Psoas muscle (tissue), 8 donors: ENCODE measurements around the gene GFPT1. TPM values are rescaled to one million over a fixed set of nuclear protein-coding genes. Genes with fewer than 3 reads are reported as not detected.

Experiments used
- ATAC-seq, 4 donors: fragments of 200-7000 bp; cut with Tn5 transposase; one replicate each; pipeline ENCODE4 v1.9.1; 2020; ENCODE audit warnings: moderate library complexity in 3 of 4, mild to moderate bottlenecking in 2 of 4
- DNase-seq, 2 donors: peaks; one replicate each; pipeline ENCODE4 v3.0.0-alpha.2; 2020
- H3K27ac ChIP-seq: fragments of 200-600 bp; one replicate; pipeline ENCODE4 v1.8.0; 2022
- H3K27me3 ChIP-seq, 3 donors: fragments of 200-600 bp in 1 of 3; one replicate each; pipeline versions ENCODE4 v1.6.1 to v1.8.0; 2013 to 2022; ENCODE audit warnings: low read length in 2 of 3, mild to moderate bottlenecking in 2 of 3, moderate library complexity in 1 of 3; ENCODE audit not compliant: insufficient read depth in 3 of 3
- H3K36me3 ChIP-seq, 2 donors: fragments of 200-600 bp in 1 of 2; one replicate each; pipeline versions ENCODE4 v1.6.1 to v1.8.0; 2013 to 2022; ENCODE audit warnings: low read depth in 1 of 2, mild to moderate bottlenecking in 1 of 2, moderate library complexity in 1 of 2; ENCODE audit not compliant: insufficient read depth in 1 of 2
- H3K4me1 ChIP-seq: fragments of 200-600 bp; one replicate; pipeline ENCODE4 v1.8.0; 2022
- H3K4me3 ChIP-seq: fragments of 200-600 bp; one replicate; pipeline ENCODE4 v1.8.0; 2022; ENCODE audit warnings: mild to moderate bottlenecking
- H3K9me3 ChIP-seq: fragments of 200-600 bp; one replicate; pipeline ENCODE4 v1.8.0; 2022
- CTCF ChIP-seq: fragments of 200-600 bp; IDR thresholded peaks from one replicate; pipeline ENCODE4 v1.8.0; 2022; ENCODE audit warnings: antibody characterized with exemption
- WGBS, 3 donors: extraction: QIAGEN DNeasy Blood & Tissue Kit; methylation state at CpG; one replicate each; pipeline versions ENCODE4 v1.1.6 to v1.1.7; 2013; 5-methylcytosine and 5-hydroxymethylcytosine counted together
- intact Hi-C, 2 donors: fragments of 100-400 bp; cut with DNase I; formaldehyde crosslinking; loops; one replicate each; pipeline versions ENCODE4 v1.11.0 to v1.14.2; 2022
- polyA plus RNA-seq, 3 donors: library from polyadenylated mRNA; stranded (reverse); fragments of 200-250 nt; gene quantifications; one replicate each; pipeline ENCODE4 v1.2.3, GENCODE V29; 2013
- total RNA-seq, 4 donors: library from RNA; stranded (reverse); fragmentation: NEBNext Ultra II Directional in 2 of 4; extraction: Animal tissue kit (Norgen Biotek cat#: 25700) in 2 of 4; gene quantifications; one replicate each; pipeline versions ENCODE4 v1.2.1 to v1.2.4, GENCODE V29; 2021 to 2023
- donor health status: healthy with polysubstance abuse.
- donor health status: DM: no; HTN: no; CAD: no; lungs with moderate emphysema.
- donor health status: Bipolar disorder and iron deficiency.
- donor health status: healthy.
- donor health status: DM: yes; HTN: yes; CAD: no.
- donor health status: DM: no; HTN: no; CAD: no.
- donor health status: DM: no; HTN: no; CAD: no.
- donor health status: DM: yes; HTN: yes; CAD: no.

Gene GFPT1
- total and polyA plus RNA-seq, 7 donors, result 5.7 to 34.5 (median 19.8) TPM

GRCh38 chr2:69298862-69299261, 88.2 kb downstream of the GFPT1 start:
- H3K9me3 ChIP-seq, result peaks cover 2% of the 10 kb centered on the region
- no peaks in the 10 kb centered on the region for H3K4me1 ChIP-seq
- no peaks in the 10 kb centered on the region for H3K36me3 ChIP-seq
- no peak overlapping the region for H3K27ac ChIP-seq
- ATAC-seq, result no peak
- intact Hi-C loops, result no loop called here
- no peak for TF ChIP-seq CTCF
- DNase-seq, result no peak
- WGBS, 3 donors, result 40 to 59% (median 41%) methylated on average over 4 of the region's 4 CpGs
- H3K27me3 ChIP-seq, result no peaks in the 10 kb centered on the region
- no peak overlapping the region for H3K4me3 ChIP-seq

- Histone ChIP-seq H3K9me3 (no peaks in the 10 kb centered on the region), H3K27me3 (no peaks in the 10 kb centered on the region), H3K4me1 (no peaks in the 10 kb centered on the region), H3K36me3 (no peaks in the 10 kb centered on the region), H3K4me3 (no peak overlapping the region), H3K27ac (no peak overlapping the region)
- 68 to 86% (median 70%) methylated on average over 7 of the region's 7 CpGs for WGBS, 3 donors
- DNase-seq (no peak), ATAC-seq (peak in 3 of 4 donors; percentile 54 to 83 (median 83))
- TF ChIP-seq CTCF, result no peak
- intact Hi-C loops, result no loop called here
These were observed 88.8 kb downstream of the GFPT1 start for GRCh38 chr2:69298261-69298660.

- no peaks in the 10 kb centered on the region for H3K9me3 ChIP-seq
- DNase-seq (no peak), ATAC-seq (no peak)
- H3K27me3 ChIP-seq, result no peaks in the 10 kb centered on the region
- no peak for TF ChIP-seq CTCF
- H3K36me3 ChIP-seq, result no peaks in the 10 kb centered on the region
- no peak overlapping the region for H3K27ac ChIP-seq
- no peak overlapping the region for H3K4me3 ChIP-seq
- no peaks in the 10 kb centered on the region for H3K4me1 ChIP-seq
- intact Hi-C loops, result no loop called here
- WGBS, 3 donors, result 85 to 90% (median 89%) methylated on average over 12 of the region's 12 CpGs
These were observed 89.8 kb downstream of the GFPT1 start for GRCh38 chr2:69297216-69297615.

- intact Hi-C loops, result no loop called here
- DNase-seq, result no peak
- TF ChIP-seq CTCF, result no peak
These were observed 90.6 kb downstream of the GFPT1 start for GRCh38 chr2:69296421-69296820.

GRCh38 chr2:69292256-69292655, 94.8 kb downstream of the GFPT1 start:
- H3K27ac ChIP-seq, result no peak overlapping the region

More at GRCh38 chr2:69296421-69296820, 90.6 kb downstream of the GFPT1 start:
- Histone ChIP-seq H3K4me1 (no peaks in the 10 kb centered on the region), H3K36me3 (no peaks in the 10 kb centered on the region), H3K9me3 (no peaks in the 10 kb centered on the region), H3K27me3 (no peaks in the 10 kb centered on the region), H3K27ac (no peak overlapping the region), H3K4me3 (no peak overlapping the region)
- ATAC-seq, result no peak
- WGBS, 3 donors, result 92 to 95% (median 93%) methylated on average over 3 of the region's 3 CpGs

More at GRCh38 chr2:69292256-69292655, 94.8 kb downstream of the GFPT1 start:
- DNase-seq (no peak), ATAC-seq (no peak)
- H3K4me3 ChIP-seq, result no peak overlapping the region
- no peaks in the 10 kb centered on the region for H3K9me3 ChIP-seq
- no peaks in the 10 kb centered on the region for H3K36me3 ChIP-seq
- TF ChIP-seq CTCF, result no peak
- WGBS, 3 donors, result 78 to 87% (median 81%) methylated on average over 3 of the region's 3 CpGs
- H3K27me3 ChIP-seq, result no peaks in the 10 kb centered on the region
- no peaks in the 10 kb centered on the region for H3K4me1 ChIP-seq
- intact Hi-C loops, result no loop called here
